Myocyte (in vitro differentiated cells): ENCODE results near the gene SLC25A19. TPM values are rescaled to one million over a fixed set of nuclear protein-coding genes. Genes with fewer than 3 reads are reported as not detected.

Experiments used
- DNase-seq: peaks from one replicate; pipeline ENCODE4 v3.0.0-alpha.2; 2012; ENCODE audit warnings: low read depth
- polyA plus RNA-seq: library from polyadenylated mRNA; unstranded; fragments of >200 nt; gene quantifications from one replicate; pipeline ENCODE4 v1.2.1, GENCODE V29; 2012; ENCODE audit warnings: missing spikeins
- total RNA-seq: library from RNA; depleted of rRNA; stranded (reverse); fragments of >200 nt; gene quantifications from 2 replicates; pipeline ENCODE4 v1.2.3, GENCODE V29; 2014

The SLC25A19 gene
- 3.3 and 7.5 TPM in 2 replicates for total RNA-seq
- 13.1 TPM for polyA plus RNA-seq

- DNase-seq: peak; percentile 99
Observed at GRCh38 chr17:75289115-75289831, at the start of gene SLC25A19. Gene SLC25A19, minus strand, starts transcription at chr17:75289433. Its CDS starts 2,669 bp downstream, at chr17:75286764.

- peak; percentile 25 for DNase-seq
Observed at GRCh38 chr17:75338335-75338734, 49.1 kb upstream of the SLC25A19 start.

GRCh38 chr17:75335315-75335714, 46.1 kb upstream of the SLC25A19 start:
- no peak for DNase-seq

- no peak for DNase-seq
Observed at GRCh38 chr17:75334723-75335122, 45.5 kb upstream of the SLC25A19 start.

- DNase-seq: no peak
Observed at GRCh38 chr17:75331671-75332070, 42.4 kb upstream of the SLC25A19 start.

- DNase-seq: no peak
Observed at GRCh38 chr17:75327757-75328156, 38.5 kb upstream of the SLC25A19 start.

GRCh38 chr17:75326226-75326848, 37.1 kb upstream of the SLC25A19 start:
- no peak for DNase-seq

- no peak for DNase-seq
Observed at GRCh38 chr17:75325827-75326225, 36.6 kb upstream of the SLC25A19 start.

- DNase-seq: no peak
Observed at GRCh38 chr17:75325348-75325747, 36.1 kb upstream of the SLC25A19 start.

- DNase-seq: no peak
Observed at GRCh38 chr17:75321506-75321905, 32.3 kb upstream of the SLC25A19 start.

- DNase-seq: peak; percentile 45
Observed at GRCh38 chr17:75319904-75320691, 30.9 kb upstream of the SLC25A19 start.

GRCh38 chr17:75318615-75319222, 29.5 kb upstream of the SLC25A19 start:
- no peak for DNase-seq

- no peak for DNase-seq
Observed at GRCh38 chr17:75318211-75318610, 29.0 kb upstream of the SLC25A19 start.

GRCh38 chr17:75317671-75318070, 28.4 kb upstream of the SLC25A19 start:
- DNase-seq: peak; percentile 80

- DNase-seq: no peak
Observed at GRCh38 chr17:75316253-75316652, 27.0 kb upstream of the SLC25A19 start.

GRCh38 chr17:75315541-75316243, 26.5 kb upstream of the SLC25A19 start:
- no peak for DNase-seq

GRCh38 chr17:75313941-75314551, 24.8 kb upstream of the SLC25A19 start:
- peak; percentile 37 for DNase-seq

GRCh38 chr17:75308732-75309629, 19.7 kb upstream of the SLC25A19 start:
- DNase-seq: no peak

GRCh38 chr17:75307957-75308731, 18.9 kb upstream of the SLC25A19 start:
- no peak for DNase-seq
